Epithelial cell of proximal tubule (primary cell): ENCODE data around the gene ISYNA1. TPM values are rescaled to one million over a fixed set of nuclear protein-coding genes. Genes with fewer than 3 reads are reported as not detected.

Experiments
- DNase-seq: peaks from one replicate; pipeline ENCODE4 v3.0.0-alpha.2; 2011; ENCODE audit warnings: low read depth
- H3K4me3 ChIP-seq: 2 replicates; pipeline ENCODE4 v1.5.1; 2011; ENCODE audit warnings: low read depth, mild to moderate bottlenecking, low read length
- total RNA-seq: library from RNA; depleted of rRNA; stranded (reverse); fragments of >200 nt; gene quantifications from 2 replicates; pipeline ENCODE4 v1.2.3, GENCODE V29; 2015
- TF ChIP-seq, protein P1 (sequence below): conservative IDR thresholded peaks from 2 replicates; pipeline ENCODE4 v1.5.1; 2012; ENCODE audit warnings: low read depth, mild to moderate bottlenecking, low read length

Gene ISYNA1
- total RNA-seq, 1 donor from 2014 or later, result 115 TPM

DNA sequence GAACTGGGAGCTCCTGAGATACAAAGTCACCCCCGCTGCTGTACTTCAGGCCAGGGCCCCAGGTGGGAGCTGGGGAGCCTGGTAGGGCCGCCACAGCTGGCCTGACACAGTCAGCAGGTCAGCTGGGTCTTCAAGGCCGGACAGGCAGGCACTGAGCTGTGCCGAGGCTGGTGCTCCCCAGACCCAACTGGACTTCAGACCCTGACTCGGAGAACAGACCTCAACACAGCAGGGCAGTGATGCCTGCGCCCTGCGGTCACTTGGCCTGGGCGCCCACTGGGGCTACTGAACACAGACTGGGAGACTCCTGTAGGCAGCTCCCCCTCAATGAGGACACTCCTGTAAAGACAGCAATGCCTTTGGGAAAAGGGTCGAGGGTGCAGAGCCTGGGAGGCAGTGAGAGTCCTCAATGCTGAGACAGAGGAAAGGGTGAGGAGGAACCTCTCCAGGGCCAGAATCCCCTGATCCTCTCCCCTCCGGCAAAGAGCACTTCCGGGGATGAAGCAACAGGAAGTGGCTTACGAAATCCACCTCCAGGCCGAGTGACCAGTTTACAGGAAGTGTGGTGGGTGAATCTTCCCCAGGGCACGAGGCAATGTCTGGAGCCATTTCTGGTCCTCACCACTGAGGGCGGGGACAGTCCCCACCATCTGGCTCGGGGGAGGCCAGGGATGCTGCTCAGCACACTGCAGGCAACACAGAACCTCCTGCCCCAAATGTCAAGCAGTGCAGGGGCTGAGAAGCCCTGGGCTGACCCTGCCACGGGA lies 40.8 kb upstream of the ISYNA1 start:
- TF ChIP-seq, protein P1, sequence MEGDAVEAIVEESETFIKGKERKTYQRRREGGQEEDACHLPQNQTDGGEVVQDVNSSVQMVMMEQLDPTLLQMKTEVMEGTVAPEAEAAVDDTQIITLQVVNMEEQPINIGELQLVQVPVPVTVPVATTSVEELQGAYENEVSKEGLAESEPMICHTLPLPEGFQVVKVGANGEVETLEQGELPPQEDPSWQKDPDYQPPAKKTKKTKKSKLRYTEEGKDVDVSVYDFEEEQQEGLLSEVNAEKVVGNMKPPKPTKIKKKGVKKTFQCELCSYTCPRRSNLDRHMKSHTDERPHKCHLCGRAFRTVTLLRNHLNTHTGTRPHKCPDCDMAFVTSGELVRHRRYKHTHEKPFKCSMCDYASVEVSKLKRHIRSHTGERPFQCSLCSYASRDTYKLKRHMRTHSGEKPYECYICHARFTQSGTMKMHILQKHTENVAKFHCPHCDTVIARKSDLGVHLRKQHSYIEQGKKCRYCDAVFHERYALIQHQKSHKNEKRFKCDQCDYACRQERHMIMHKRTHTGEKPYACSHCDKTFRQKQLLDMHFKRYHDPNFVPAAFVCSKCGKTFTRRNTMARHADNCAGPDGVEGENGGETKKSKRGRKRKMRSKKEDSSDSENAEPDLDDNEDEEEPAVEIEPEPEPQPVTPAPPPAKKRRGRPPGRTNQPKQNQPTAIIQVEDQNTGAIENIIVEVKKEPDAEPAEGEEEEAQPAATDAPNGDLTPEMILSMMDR, result no peak
- peak; percentile 54 for DNase-seq
- no peak overlapping the region for H3K4me3 ChIP-seq

DNA sequence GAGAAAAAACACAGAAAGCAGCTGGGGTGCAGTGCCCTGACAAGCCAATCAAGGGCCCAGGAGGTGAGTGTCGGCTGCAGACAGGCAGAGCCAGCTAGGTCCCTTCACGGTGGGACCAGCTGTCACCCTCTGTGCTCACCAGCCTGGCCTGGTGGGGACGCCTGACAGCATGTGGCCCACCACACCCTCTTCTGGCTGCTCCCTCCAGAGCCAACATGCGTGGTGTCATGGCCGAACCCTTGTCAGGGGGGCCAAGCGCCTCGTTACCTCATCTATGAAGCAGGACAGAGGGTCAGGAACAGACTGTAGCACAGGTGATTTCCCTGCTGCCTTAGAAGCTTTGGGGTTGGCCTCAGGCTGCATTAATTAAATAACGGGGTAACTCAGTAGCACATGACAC lies 40.0 kb upstream of the ISYNA1 start:
- H3K4me3 ChIP-seq, result no peak overlapping the region
- no peak for DNase-seq

DNA sequence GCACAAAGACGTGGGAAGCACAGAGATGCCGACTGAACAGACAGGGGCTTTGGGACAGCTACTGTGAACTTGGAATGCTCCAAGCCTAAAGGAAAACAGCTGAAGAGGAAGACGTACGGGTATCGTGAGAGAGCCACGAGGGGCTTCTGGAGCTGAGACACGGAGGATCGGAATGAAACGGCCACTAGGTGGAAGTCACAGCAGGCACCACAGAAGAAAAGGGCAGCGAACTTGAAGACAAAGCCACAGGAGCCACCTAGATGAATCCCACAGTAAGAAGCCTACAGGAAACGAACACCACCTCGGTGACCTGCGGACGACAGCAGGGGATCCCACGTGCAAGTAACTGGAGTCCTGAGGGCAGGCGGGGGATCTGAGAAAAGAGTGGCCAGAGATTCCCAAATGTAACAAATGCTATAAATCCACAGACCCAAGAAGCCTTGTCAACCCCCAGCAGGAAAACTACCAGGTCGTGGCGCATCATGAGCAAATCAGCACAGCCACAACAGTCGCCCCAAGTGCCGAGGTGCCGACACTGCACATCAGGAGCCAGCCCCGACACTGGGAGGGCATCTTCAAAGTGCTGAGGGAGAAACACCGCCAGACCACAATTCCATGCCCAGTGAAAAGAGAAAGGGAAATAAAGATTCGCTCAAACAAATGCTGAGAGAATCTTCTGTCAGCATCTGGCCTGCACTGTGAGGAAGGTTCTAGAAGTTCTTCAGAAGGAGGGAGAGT lies 39.3 kb upstream of the ISYNA1 start:
- no peak for DNase-seq
- no peak overlapping the region for H3K4me3 ChIP-seq
- TF ChIP-seq, protein P1, result peak; percentile 11

More for the DNA sequence above, 40.0 kb upstream of the ISYNA1 start:
- TF ChIP-seq, protein P1, result no peak

DNA sequence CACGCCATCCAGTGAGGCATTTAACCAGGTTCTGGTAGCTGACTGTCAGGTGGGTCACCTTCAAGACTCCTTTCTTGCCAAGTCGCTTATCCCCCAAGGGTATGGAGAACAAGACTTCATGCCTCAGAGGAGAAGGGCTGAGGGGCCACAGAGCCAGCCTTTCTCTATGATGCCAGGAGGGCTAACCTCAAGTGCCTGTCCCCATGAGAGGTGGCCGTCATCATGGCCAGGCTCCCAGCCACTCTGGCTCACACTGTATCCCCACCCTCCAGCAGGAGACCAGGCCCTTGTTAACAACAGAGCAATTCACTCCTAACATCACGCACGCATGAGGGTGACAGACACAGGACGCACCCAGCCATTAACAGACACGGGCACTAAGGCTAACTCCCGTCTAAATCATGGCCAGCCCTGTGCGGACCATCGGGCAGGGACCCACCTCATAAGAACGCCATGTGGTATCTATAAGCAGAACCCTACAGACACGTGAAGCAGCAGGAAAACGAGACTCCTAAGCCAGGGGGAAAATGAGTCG lies 38.6 kb upstream of the ISYNA1 start:
- H3K4me3 ChIP-seq, result no peak overlapping the region
- TF ChIP-seq, protein P1, result no peak
- no peak for DNase-seq

DNA sequence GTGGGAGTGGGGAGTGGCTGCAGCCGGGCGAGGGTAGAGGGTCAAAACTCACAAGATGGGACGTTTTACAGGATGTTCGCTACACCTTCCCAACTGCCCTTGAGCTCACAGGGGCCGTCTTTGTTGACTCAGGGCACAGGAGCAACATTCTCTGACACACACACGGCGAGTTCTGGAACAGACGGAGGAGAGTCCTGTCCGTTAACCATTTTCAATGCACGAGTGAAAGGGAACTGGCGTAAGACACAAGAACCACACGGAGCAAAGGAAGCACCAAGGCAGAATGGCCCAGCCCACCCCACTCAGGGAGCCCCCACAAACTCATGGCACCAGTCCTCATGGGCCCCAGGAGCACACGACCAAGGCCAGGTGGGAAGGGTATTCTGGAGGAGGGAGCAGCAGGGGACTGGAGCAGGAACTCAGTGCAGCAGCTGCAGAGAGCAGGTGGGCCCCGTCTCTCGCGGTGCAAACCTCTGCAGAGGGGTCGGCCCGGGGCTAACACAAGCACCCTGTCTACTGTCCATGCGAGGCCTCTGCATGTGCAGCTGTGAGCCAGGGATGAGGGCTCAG lies 37.9 kb upstream of the ISYNA1 start:
- no peak overlapping the region for H3K4me3 ChIP-seq
- no peak for DNase-seq
- TF ChIP-seq, protein P1, result no peak

DNA sequence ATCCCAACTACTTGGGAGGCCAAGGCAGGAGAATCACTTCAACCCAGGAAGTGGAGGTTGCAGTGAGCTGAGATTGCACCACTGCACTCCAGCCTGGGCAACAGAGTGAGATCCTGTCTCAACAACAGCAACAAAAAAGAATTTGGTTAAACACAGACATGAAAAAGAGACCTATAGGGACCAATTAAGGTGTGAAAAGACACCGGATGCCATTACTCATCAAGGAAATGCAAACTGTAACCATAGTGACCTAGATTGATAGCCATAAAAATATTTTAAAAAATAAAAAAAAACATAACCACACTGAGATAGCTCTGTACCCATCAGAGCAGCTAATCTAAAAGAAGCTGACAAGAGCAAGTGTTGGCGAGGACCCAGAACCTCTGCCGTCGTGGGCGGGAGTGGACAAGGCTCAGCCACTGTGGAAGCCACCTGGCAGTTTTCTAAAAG lies 37.1 kb upstream of the ISYNA1 start:
- no peak overlapping the region for H3K4me3 ChIP-seq
- TF ChIP-seq, protein P1, result no peak
- no peak for DNase-seq
